SK-N-SH treated with all-trans-retinoic acid at 6 μM for 48 hours (cell line): Measurements from ENCODE around the gene HMOX1.

ENCODE experiments used
- ISL1 ChIP-seq: fragments of 250-450 bp; sonication (Bioruptor Pico); IDR thresholded peaks from 2 replicates; pipeline ENCODE4 v2.1.2; 2022; ENCODE audit warnings: mild to moderate bottlenecking, moderate library complexity
- OSR1 ChIP-seq: fragments of 250-450 bp; sonication (Bioruptor Pico); IDR thresholded peaks from 2 replicates; pipeline ENCODE4 v1.8.0; 2022; ENCODE audit warnings: moderate library complexity, mild to moderate bottlenecking, inconsistent platforms
- PPARA ChIP-seq: fragments of 250-450 bp; sonication (Bioruptor Pico); IDR thresholded peaks from 2 replicates; pipeline ENCODE4 v1.5.0; 2020; ENCODE audit warnings: mild to moderate bottlenecking, borderline replicate concordance
- RARB ChIP-seq: fragments of 250-450 bp; sonication (Bioruptor Pico); IDR thresholded peaks from 2 replicates; pipeline ENCODE4 v1.8.0; 2021; ENCODE audit warnings: mild to moderate bottlenecking, moderate library complexity
- SNAI2 ChIP-seq: fragments of 250-450 bp; sonication (Bioruptor Pico); IDR thresholded peaks from 2 replicates; pipeline ENCODE4 v1.5.0; 2020; ENCODE audit warnings: mild to moderate bottlenecking, moderate library complexity
- ZFP3 ChIP-seq: fragments of 250-450 bp; sonication (Bioruptor Pico); IDR thresholded peaks from 2 replicates; pipeline ENCODE4 v1.5.0; 2020; ENCODE audit warnings: mild to moderate bottlenecking, moderate library complexity
- ZFP30 ChIP-seq: fragments of 450-650 bp; formaldehyde crosslinking; IDR thresholded peaks from 2 replicates; pipeline ENCODE4 v1.5.0; 2022; ENCODE audit warnings: mild to moderate bottlenecking, moderate library complexity
- ZNF565 ChIP-seq: fragments of 450-650 bp; formaldehyde crosslinking; conservative IDR thresholded peaks from 2 replicates; pipeline ENCODE4 v1.5.0; 2020; ENCODE audit warnings: low read depth, mild to moderate bottlenecking, moderate library complexity
- ZNF70 ChIP-seq: fragments of 450-650 bp; formaldehyde crosslinking; IDR thresholded peaks from 2 replicates; pipeline ENCODE4 v1.5.0; 2020; ENCODE audit warnings: mild to moderate bottlenecking, moderate library complexity
- ZNF8 ChIP-seq: fragments of 450-650 bp; formaldehyde crosslinking; IDR thresholded peaks from 2 replicates; pipeline ENCODE4 v1.5.0; 2020; ENCODE audit warnings: mild to moderate bottlenecking, moderate library complexity
- TF ChIP-seq, protein P1 (sequence below): fragments of 250-450 bp; sonication (Bioruptor Pico); IDR thresholded peaks from 2 replicates; pipeline ENCODE4 v1.8.0; 2021; ENCODE audit warnings: low read depth, mild to moderate bottlenecking, moderate library complexity, borderline replicate concordance
- TF ChIP-seq, protein P2 (sequence below): fragments of 250-450 bp; sonication (Bioruptor Pico); IDR thresholded peaks from 2 replicates; pipeline ENCODE4 v1.5.1; 2021; ENCODE audit warnings: mild to moderate bottlenecking, moderate library complexity
- TF ChIP-seq, protein P3 (sequence below): fragments of 250-450 bp; sonication (Bioruptor Pico); IDR thresholded peaks from 2 replicates; pipeline ENCODE4 v1.8.0; 2020; ENCODE audit warnings: mild to moderate bottlenecking, moderate library complexity, borderline replicate concordance

DNA sequence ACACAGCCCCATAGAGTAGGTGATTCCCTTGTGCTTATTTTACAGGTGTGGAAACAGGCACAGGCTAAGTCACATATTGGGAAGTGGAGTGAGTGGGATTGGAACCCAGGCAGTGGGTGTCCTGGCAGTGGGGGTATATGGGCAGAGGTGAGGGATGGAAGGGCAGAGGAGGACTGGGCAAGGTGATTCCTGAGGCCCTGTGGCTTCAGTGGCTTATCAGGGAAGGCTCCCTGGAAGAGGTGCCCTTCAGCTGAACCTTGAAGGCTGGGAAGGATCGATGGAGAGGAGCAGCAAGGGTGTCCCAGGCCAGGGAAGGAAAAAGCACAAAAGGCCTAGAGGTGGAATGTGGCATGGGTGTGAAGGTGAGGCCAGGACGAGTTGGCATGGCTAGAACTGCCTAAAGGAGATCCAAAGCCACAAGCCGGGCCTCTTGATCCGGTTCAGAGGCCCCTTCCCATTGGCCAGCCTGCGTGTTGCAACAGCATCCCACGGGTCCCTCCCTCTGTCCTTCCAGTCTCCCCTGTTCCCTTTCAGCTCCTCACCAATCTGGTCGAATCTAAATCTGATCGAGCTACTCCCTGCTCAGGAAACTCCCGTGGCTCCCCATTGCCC is 60.7 kb downstream of the HMOX1 start:
- no peak for TF ChIP-seq ZFP30 (CRISPR knock-in tag)
- TF ChIP-seq ZFP3 = no peak
- TF ChIP-seq, protein P1, sequence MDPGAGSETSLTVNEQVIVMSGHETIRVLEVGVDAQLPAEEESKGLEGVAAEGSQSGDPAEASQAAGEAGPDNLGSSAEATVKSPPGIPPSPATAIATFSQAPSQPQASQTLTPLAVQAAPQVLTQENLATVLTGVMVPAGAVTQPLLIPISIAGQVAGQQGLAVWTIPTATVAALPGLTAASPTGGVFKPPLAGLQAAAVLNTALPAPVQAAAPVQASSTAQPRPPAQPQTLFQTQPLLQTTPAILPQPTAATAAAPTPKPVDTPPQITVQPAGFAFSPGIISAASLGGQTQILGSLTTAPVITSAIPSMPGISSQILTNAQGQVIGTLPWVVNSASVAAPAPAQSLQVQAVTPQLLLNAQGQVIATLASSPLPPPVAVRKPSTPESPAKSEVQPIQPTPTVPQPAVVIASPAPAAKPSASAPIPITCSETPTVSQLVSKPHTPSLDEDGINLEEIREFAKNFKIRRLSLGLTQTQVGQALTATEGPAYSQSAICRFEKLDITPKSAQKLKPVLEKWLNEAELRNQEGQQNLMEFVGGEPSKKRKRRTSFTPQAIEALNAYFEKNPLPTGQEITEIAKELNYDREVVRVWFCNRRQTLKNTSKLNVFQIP (CRISPR knock-in tag) = no peak
- TF ChIP-seq, protein P2, sequence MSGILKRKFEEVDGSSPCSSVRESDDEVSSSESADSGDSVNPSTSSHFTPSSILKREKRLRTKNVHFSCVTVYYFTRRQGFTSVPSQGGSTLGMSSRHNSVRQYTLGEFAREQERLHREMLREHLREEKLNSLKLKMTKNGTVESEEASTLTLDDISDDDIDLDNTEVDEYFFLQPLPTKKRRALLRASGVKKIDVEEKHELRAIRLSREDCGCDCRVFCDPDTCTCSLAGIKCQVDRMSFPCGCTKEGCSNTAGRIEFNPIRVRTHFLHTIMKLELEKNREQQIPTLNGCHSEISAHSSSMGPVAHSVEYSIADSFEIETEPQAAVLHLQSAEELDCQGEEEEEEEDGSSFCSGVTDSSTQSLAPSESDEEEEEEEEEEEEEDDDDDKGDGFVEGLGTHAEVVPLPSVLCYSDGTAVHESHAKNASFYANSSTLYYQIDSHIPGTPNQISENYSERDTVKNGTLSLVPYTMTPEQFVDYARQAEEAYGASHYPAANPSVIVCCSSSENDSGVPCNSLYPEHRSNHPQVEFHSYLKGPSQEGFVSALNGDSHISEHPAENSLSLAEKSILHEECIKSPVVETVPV (CRISPR knock-in tag) = no peak
- TF ChIP-seq ZNF565 (CRISPR knock-in tag) = no peak
- no peak for TF ChIP-seq OSR1
- TF ChIP-seq, protein P3, sequence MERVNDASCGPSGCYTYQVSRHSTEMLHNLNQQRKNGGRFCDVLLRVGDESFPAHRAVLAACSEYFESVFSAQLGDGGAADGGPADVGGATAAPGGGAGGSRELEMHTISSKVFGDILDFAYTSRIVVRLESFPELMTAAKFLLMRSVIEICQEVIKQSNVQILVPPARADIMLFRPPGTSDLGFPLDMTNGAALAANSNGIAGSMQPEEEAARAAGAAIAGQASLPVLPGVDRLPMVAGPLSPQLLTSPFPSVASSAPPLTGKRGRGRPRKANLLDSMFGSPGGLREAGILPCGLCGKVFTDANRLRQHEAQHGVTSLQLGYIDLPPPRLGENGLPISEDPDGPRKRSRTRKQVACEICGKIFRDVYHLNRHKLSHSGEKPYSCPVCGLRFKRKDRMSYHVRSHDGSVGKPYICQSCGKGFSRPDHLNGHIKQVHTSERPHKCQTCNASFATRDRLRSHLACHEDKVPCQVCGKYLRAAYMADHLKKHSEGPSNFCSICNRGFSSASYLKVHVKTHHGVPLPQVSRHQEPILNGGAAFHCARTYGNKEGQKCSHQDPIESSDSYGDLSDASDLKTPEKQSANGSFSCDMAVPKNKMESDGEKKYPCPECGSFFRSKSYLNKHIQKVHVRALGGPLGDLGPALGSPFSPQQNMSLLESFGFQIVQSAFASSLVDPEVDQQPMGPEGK (CRISPR knock-in tag) = no peak
- no peak for TF ChIP-seq ZNF8 (CRISPR knock-in tag)
- TF ChIP-seq ISL1 (CRISPR knock-in tag) = no peak
- TF ChIP-seq PPARA (CRISPR knock-in tag) = no peak
- no peak for TF ChIP-seq SNAI2 (CRISPR knock-in tag)
- TF ChIP-seq ZNF70 (CRISPR knock-in tag) = no peak
- TF ChIP-seq RARB (CRISPR knock-in tag) = no peak
